GM21723 (cell line): Measurements from ENCODE around the gene ESR2.
A peak's percentile ranks its signal among the peaks of the same experiment; 100 is the strongest.
"Not testable (repeated sequence)": the region's sequence is repeated elsewhere in the genome, so short reads cannot be mapped to it uniquely, and the experiment has no call there.

Experiments used
- ATAC-seq: cut with Tn5 transposase; IDR thresholded peaks from one replicate; pipeline ENCODE4 v1.9.1; 2021; ENCODE audit warnings: mild to moderate bottlenecking, moderate library complexity; ENCODE audit not compliant: unreplicated experiment

ESR2 gene

GRCh38 chr14:64293976-64294671 is at the start of gene ESR2:
Gene ESR2, minus strand, starts transcription at chr14:64294371. Its CDS starts 11,386 bp downstream, at chr14:64282985.
- ATAC-seq = peak; percentile 48

- no peak for ATAC-seq
These were observed 46.5 kb upstream of the ESR2 start for GRCh38 chr14:64340560-64341196.

GRCh38 chr14:64338616-64339316 is 44.6 kb upstream of the ESR2 start:
- ATAC-seq = peak; percentile 90

GRCh38 chr14:64337888-64338615 is 43.9 kb upstream of the ESR2 start:
- ATAC-seq = peak; percentile 50

- ATAC-seq = no peak
These were observed 35.0 kb upstream of the ESR2 start for GRCh38 chr14:64329149-64329548.

GRCh38 chr14:64326502-64326901 is 32.3 kb upstream of the ESR2 start:
- ATAC-seq = no peak

GRCh38 chr14:64324895-64325294 is 30.7 kb upstream of the ESR2 start:
- ATAC-seq = no peak

- no peak for ATAC-seq
These were observed 30.3 kb upstream of the ESR2 start for GRCh38 chr14:64324461-64324860.

GRCh38 chr14:64320362-64320761 is 26.2 kb upstream of the ESR2 start:
- ATAC-seq = not testable (repeated sequence)

GRCh38 chr14:64318695-64319094 is 24.5 kb upstream of the ESR2 start:
- not testable (repeated sequence) for ATAC-seq

GRCh38 chr14:64303471-64303917 is 9.3 kb upstream of the ESR2 start:
- no peak for ATAC-seq

- no peak for ATAC-seq
These were observed 4.6 kb upstream of the ESR2 start for GRCh38 chr14:64298773-64299172.

GRCh38 chr14:64296561-64296960 is 2.4 kb upstream of the ESR2 start:
- ATAC-seq = no peak

GRCh38 chr14:64294672-64295413 is 672 bp upstream of the ESR2 start:
- peak; percentile 77 for ATAC-seq

- no peak for ATAC-seq
These were observed 2.0 kb downstream of the ESR2 start for GRCh38 chr14:64292197-64292596.

GRCh38 chr14:64289571-64289970 is 4.6 kb downstream of the ESR2 start:
- ATAC-seq = no peak

GRCh38 chr14:64281805-64282204 is 12.4 kb downstream of the ESR2 start:
- no peak for ATAC-seq

GRCh38 chr14:64279704-64280668 is 14.2 kb downstream of the ESR2 start:
- ATAC-seq = no peak

GRCh38 chr14:64278458-64278857 is 15.7 kb downstream of the ESR2 start:
- ATAC-seq = no peak
